ENCODE measurements around the gene CBX8.

The CBX8 gene

DNA sequence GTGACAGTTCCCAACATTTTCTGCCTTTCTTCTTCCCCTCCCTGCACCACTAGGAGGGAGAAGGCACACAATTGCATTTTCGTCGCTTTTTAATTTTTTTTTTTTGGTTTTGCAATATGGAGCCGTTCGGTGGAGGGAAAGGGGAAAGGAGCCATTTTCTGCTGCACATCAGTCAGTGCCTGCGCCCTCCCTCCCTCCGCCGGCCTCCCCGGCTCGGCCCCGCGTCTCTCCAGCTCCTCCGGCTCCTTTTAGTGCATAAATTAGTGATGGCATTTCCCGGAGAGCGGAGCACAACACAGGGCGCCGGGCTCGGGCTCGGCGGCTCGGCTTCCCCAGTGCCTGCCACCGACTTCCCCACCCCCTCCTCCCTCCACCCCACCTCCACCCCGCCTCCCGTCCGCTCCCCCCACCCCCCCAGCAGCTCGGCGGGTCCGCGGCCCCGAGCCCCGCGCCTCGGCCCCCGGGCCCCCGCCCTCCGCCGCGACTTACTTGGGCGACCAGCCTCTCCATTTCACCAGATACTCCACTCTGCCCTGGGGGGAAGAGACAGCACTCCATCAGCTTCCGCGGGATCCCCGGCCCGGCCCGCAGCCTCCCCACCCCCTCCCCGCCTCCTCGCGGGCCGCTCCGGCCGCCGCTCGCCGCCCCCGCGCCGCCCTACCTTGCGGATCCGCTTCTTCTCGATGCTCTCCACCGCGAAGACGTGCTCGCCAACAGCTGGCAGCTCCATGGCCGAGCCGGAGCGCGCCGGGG lies 41.8 kb upstream of the CBX8 start:
- TF ChIP-seq, protein P1, sequence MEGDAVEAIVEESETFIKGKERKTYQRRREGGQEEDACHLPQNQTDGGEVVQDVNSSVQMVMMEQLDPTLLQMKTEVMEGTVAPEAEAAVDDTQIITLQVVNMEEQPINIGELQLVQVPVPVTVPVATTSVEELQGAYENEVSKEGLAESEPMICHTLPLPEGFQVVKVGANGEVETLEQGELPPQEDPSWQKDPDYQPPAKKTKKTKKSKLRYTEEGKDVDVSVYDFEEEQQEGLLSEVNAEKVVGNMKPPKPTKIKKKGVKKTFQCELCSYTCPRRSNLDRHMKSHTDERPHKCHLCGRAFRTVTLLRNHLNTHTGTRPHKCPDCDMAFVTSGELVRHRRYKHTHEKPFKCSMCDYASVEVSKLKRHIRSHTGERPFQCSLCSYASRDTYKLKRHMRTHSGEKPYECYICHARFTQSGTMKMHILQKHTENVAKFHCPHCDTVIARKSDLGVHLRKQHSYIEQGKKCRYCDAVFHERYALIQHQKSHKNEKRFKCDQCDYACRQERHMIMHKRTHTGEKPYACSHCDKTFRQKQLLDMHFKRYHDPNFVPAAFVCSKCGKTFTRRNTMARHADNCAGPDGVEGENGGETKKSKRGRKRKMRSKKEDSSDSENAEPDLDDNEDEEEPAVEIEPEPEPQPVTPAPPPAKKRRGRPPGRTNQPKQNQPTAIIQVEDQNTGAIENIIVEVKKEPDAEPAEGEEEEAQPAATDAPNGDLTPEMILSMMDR (conservative IDR thresholded peaks at IDR 0.05; ENCODE audit: control insufficient read depth, insufficient read depth, low read depth, low read length), result no peak
- DNase-seq (ENCODE audit: low read depth), result peak; percentile 51

DNA sequence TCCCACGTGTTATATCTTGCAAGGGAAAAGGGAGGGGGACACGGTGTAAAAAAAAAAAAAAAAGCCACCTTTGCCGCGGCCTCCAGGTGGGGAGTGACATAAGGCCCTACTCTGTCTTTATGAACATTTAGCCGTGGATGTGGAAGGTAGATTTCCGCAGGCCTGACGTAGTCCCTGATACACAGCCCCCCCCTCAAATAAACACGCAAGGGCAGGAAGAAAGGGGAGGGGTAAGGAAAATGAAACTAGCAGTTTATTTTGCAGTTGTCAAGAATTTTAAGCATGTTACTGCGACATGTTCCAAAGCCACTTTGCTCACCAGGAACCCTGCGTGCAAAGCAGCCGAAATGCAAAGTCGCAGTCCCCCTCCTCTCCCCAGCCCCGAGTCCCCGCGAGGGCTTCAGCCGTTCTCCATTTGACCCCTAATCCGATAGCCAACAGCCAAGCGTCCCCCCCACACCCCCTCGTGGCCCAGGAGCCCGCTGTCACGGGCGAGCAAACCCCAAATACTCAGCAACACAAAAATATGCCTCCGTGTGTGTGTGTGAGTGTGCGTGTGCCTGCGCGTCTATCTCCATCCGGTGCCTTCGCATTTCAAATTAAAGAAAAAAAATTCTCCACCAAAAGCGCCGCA lies 41.1 kb upstream of the CBX8 start:
- DNase-seq (ENCODE audit: low read depth), result no peak
- TF ChIP-seq, protein P1 (conservative IDR thresholded peaks at IDR 0.05; ENCODE audit: control insufficient read depth, insufficient read depth, low read depth, low read length), result no peak
- peak overlapping the region; percentile 90 for H3K4me3 ChIP-seq (ENCODE audit: control insufficient read depth, low read depth, low read length)

More for the DNA sequence above, 41.8 kb upstream of the CBX8 start:
- peak overlapping the region; percentile 90 for H3K4me3 ChIP-seq (ENCODE audit: control insufficient read depth, low read depth, low read length)

DNA sequence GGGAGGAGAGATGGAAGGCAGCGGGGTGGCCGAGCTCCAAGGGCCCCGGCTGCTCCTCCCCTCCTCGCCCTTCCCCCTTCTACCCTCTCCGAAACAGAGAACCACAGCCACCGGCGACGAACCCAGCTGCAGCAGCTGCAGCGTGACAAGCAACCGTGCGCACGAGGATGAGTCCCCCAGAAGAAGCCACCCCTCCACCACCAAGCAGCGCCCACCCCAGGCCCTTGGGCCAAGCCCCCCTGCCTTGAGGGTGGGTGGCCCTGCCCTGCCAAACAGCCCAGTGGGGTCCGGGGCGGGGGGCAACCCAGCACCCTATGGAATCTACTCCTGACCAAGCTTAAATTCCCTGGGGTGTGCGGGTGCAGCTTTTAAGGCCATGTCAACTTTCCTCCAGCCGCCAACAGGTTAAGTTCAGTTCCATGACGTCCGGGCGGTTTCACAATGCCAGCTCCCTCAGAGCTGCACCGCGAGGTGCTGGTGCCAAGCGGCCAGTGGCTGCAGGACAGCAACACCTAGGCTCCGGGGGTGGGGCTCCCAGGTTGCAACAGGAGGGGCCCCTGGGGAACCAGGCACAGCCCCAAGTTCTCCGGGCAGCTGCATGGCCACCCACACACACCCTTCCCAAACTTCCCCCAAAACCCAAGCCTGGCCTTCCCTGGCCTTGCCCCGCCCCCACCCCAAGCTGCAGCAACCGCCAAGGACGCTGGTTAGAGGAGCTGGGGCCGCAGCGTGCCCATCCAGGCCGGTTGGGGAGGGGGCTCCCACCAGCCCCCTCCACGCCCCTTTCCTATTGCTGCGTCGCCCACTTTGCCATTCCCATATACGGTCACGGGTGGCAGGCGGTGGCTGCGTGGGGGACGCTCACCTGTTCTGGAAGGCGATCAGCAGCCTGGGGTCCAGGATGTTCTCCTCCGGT lies 40.4 kb upstream of the CBX8 start:
- TF ChIP-seq, protein P1 (conservative IDR thresholded peaks at IDR 0.05; ENCODE audit: control insufficient read depth, insufficient read depth, low read depth, low read length), result no peak

DNA sequence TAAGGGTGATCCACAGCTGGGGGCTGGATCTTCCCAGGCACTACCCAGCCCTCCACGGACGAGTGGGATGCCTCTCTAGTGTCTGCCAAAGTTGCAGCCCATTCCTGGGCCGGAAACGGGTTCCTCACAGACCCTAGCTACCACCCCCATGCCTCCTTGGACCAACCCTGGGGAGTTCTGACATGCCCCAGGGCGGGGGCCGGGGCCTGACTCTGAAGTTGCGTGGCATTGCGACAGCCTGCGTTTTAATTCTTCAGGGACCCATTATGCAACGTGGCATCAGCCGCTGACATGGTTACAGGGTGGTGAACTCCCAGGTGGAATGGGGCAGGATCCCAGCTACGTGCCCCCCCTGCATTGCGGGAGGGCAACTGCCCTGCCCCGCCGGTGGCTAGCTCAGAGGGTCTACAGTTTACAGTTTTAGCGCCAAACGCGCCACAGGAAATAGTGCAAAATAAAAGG lies 39.7 kb upstream of the CBX8 start:
- no peak overlapping the region for H3K4me3 ChIP-seq (ENCODE audit: control insufficient read depth, low read depth, low read length)

More for the DNA sequence above, 40.4 kb upstream of the CBX8 start:
- peak overlapping the region; percentile 90 for H3K4me3 ChIP-seq (ENCODE audit: control insufficient read depth, low read depth, low read length)
- DNase-seq (ENCODE audit: low read depth), result peak; percentile 64

DNA sequence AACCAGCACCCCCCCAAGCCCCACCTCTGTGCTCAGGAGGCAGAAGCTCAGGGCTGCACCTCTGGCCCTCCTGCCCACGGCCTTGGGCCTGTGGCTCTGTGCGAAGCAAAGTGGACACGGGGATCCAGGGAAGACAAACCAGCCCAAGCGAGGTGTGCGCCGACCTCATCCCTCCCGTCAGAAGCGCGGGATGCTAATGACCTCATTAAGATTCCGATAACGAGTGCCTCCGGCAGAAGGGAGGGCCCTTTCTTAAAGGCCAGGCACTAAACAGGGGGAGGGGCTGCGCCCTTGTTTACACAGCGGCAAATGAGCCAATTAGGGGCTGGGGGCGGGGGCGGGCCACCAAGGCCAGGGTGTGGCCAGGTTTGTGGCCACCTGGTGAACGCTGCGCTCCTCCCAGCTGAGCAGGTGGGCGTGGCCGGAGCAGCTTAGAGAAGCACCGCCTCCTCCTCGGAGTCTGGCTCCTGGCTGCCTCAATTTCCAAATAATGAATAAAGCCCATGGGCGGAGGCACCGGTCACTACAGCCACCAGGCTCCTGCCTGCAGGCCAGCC lies 39.2 kb upstream of the CBX8 start:
- TF ChIP-seq, protein P1 (conservative IDR thresholded peaks at IDR 0.05; ENCODE audit: control insufficient read depth, insufficient read depth, low read depth, low read length), result no peak
- H3K4me3 ChIP-seq (ENCODE audit: control insufficient read depth, low read depth, low read length), result no peak overlapping the region
- DNase-seq (ENCODE audit: low read depth), result no peak

More for the DNA sequence above, 39.7 kb upstream of the CBX8 start:
- TF ChIP-seq, protein P1 (conservative IDR thresholded peaks at IDR 0.05; ENCODE audit: control insufficient read depth, insufficient read depth, low read depth, low read length), result no peak
- DNase-seq (ENCODE audit: low read depth), result no peak

DNA sequence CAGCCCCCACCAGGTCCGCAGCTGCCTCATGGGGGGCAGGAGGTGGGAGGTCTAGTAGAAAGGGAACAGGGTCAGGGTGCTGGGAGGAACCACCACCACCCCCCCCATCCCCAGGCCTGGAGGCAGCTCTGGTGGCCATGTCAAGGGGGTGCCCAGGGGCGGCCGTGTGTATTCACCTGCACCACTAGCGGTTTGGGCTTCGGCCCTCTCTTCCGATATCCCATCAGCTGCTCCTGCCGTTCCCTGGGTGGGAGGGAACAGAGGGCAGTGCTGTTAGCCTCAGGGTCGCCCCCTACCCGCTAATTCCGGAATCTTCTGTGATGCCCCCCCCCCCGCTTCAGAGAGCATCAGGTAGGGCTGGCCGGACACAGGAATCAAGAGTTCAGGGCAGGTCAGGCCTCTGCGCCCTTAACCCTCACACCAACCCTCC lies 38.6 kb upstream of the CBX8 start:
- DNase-seq (ENCODE audit: low read depth), result no peak
- TF ChIP-seq, protein P1 (conservative IDR thresholded peaks at IDR 0.05; ENCODE audit: control insufficient read depth, insufficient read depth, low read depth, low read length), result no peak
- no peak overlapping the region for H3K4me3 ChIP-seq (ENCODE audit: control insufficient read depth, low read depth, low read length)
